LNCAP (cell line): ENCODE measurements around the gene SAMD11.

Experiments used
- TF ChIP-seq, protein P1 (sequence below): fragments of 450-650 bp; IDR thresholded peaks from 2 replicates; pipeline ENCODE4 v1.5.1; 2017; ENCODE audit warnings: mild to moderate bottlenecking

Gene SAMD11

DNA sequence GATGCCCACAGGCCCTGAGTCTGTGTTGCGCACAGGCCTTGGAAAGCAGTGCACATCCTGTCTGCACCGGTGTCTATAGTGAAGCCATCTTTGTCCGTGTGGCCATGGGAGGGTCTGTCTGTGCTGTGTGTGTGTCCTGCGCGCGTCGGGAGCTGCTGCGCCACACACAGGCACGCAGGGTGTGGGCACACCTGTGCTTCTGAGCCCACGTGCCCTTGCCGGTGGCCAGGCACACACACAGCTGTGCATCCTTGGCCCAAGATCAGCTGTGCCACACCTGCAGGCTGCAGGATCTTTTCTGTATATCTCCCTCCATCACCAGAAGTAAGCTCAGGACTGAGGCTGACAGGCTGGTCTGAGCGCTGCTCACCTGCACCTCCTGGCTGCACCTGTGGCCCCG is 3.2 kb upstream of the SAMD11 start:
- TF ChIP-seq, protein P1, sequence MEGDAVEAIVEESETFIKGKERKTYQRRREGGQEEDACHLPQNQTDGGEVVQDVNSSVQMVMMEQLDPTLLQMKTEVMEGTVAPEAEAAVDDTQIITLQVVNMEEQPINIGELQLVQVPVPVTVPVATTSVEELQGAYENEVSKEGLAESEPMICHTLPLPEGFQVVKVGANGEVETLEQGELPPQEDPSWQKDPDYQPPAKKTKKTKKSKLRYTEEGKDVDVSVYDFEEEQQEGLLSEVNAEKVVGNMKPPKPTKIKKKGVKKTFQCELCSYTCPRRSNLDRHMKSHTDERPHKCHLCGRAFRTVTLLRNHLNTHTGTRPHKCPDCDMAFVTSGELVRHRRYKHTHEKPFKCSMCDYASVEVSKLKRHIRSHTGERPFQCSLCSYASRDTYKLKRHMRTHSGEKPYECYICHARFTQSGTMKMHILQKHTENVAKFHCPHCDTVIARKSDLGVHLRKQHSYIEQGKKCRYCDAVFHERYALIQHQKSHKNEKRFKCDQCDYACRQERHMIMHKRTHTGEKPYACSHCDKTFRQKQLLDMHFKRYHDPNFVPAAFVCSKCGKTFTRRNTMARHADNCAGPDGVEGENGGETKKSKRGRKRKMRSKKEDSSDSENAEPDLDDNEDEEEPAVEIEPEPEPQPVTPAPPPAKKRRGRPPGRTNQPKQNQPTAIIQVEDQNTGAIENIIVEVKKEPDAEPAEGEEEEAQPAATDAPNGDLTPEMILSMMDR: no peak

DNA sequence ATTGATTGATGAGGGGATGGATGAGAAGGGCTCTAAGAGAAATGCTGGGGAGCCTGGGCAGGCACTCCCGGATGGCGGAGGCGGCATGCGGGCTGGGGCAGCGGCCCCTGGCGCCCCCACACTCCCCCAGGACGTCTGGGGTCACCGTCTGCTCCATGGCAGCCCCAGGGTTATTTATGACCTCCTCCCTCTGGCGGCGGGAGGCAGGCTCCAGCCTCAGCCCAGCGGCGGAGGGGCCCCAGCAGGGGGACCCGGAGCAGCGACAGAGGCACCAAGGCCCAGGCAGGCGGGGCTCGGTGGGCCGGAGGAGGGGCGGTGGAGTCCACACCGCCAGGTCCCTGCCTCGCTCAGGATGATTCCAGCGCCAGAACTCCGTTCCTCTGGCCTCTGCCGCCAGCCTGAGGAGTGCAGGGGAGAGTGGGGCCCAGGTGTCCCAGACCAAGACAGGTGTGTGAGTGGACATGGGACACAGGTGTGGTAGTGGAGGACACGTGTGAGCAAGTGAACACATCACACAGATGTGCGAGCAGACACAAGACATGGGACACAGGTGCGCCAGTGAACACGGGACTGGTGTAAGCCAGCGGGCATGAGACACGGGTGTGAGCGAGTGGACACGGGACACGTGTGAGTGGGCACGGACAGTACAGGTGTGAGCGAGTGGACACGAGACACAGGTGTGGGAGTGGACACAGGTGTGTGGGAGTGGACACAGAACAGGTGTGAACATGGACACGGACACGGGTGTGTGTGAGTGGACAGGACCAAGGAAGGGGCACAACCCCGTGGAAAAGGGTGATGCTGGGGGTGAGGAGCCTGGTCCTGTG is 2.5 kb upstream of the SAMD11 start:
- TF ChIP-seq, protein P1: peak; percentile 21; the same call in 1 of the 2 replicates

DNA sequence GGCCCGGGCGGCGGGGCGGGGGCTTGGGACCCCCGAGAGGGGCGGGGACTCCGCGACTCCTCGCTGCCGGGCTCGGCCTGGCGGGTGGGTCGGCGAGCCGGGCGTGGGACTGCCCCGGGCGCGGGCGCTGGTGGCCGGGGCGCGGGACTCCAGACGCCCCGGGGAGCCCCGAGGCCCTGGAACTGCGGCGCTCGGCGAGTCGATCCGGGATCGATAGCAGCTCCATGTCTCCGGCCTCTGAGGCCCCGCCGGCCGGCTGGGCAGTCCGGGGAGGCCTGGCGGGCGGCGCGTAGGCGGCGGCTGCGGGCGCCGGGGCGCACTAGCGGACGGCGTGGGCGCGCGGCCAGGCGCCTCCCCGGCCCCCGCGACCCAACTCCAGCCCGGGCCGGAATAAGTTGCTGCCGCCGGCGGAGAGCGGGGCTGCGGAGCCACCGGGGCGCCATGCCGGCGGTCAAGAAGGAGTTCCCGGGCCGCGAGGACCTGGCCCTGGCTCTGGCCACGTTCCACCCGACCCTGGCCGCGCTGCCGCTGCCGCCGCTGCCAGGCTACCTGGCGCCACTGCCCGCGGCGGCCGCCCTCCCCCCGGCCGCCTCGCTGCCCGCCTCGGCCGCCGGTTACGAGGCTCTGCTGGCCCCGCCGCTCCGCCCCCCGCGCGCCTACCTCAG is 400 bp downstream of the SAMD11 start:
- TF ChIP-seq, protein P1: no peak

DNA sequence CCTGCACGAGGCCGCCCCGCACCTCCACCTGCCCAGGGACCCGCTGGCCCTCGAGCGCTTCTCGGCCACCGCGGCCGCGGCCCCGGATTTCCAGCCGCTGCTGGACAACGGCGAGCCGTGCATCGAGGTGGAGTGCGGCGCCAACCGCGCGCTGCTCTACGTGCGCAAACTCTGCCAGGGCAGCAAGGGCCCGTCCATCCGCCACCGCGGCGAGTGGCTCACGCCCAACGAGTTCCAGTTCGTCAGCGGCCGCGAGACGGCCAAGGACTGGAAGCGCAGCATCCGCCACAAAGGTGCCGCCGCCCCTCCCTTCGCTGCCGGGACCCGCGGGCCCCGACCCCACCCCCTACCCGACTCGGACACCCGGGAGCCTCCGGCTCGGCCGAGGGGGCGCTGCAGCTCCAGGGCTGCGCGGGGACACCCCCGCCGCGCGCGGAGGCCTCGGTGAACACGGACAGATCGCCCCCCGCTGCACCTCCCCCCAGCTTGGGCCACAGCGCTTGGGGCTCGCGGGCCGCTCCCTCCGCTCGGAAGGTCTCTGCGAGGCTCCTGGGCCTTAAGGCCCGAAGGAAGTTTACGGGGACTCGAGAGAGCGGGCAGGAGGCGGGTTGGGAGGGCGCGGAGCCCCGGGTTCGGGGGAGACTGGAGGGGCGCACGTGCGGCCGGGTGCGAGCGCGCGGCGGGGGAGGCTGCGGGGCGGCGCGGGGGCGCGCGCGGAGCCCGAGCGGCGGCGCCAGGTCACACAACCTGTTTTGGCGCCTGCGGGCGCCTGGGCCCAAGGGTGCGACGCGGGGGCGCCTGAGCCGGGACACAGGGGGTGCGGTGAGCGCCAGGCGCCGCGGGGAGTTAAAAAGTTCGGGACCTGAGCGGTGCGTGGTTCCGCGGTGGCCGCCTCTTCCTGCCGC is 1.2 kb downstream of the SAMD11 start:
- TF ChIP-seq, protein P1: peak; percentile 26; the same call in 1 of the 2 replicates

DNA sequence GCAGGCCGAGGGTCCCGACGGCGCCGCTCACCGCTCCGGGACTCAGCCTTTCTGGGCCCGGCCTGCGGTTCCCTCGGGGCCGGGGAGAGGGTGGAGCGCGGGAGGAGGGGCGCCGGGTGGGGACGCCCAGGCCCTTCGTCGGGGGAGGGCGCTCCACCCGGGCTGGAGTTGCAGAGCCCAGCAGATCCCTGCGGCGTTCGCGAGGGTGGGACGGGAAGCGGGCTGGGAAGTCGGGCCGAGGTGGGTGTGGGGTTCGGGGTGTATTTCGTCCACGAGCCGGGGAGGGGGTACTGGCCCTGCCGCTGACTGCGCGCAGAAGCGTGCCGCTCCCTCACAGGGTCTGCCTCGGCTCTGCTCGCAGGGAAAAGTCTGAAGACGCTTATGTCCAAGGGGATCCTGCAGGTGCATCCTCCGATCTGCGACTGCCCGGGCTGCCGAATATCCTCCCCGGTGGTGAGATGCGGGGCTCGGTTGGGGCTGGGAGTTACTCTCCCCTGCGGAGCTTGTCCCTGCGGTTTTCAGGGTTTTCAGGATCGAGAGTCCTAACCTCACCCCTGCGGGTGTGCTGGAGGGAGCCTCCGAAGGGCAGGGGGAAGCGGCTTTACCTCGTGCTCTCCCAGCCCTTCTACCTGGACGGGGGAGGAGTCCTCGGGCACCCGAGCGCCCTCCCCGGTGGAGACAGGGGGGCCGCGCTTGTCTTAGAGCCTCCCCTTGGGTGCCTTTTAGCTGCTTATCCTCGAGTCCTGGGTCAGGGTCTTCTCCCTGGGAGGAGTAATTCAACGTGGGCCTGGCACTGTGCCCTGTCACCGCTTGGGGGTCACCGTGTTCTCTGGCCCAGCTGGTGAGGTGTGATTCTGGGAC is 2.1 kb downstream of the SAMD11 start:
- TF ChIP-seq, protein P1: no peak

DNA sequence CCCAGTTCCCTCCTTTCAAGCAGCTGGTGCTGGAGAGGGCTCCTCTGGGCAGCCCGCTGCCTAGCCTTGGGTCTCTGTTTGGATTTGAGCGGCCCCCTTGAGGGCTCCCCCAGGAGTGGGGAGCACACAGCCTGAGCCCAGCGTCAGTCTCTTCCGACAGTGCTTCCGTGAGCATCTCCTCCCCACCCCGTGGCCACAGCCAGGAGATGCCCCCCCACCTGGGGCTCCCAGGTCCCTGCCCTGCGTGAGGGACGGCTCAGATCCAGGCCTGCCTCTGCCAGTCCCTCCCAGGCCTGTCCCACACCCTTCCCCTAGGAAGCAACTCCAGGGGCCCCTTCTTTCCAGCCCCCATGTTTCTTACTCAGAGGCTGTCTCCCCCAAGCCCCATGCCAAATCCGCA is 3.5 kb downstream of the SAMD11 start:
- TF ChIP-seq, protein P1: no peak
